Mucosa of gallbladder (tissue), 1 donor: ENCODE measurements around the gene SPATA46. TPM values are rescaled to one million over a fixed set of nuclear protein-coding genes. Genes with fewer than 3 reads are reported as not detected.

Experiments used
- DNase-seq: peaks from one replicate; pipeline ENCODE4 v3.0.0-alpha.2; 2020; ENCODE audit warnings: low spot score
- total RNA-seq: library from RNA; stranded (reverse); gene quantifications from one replicate; pipeline ENCODE4 v1.2.1, GENCODE V29; 2021
- donor health status: DM: no; HTN: no; CAD: no.

The SPATA46 gene
- total RNA-seq, 1 donor from 2014 or later, result not detected

- no peak for DNase-seq
These were observed 3.0 kb downstream of the SPATA46 start for GRCh38 chr1:162373541-162374260.

GRCh38 chr1:162373072-162373427, 3.6 kb downstream of the SPATA46 start:
- DNase-seq, result no peak

GRCh38 chr1:162372159-162373071, 4.2 kb downstream of the SPATA46 start:
- peak; percentile 14 for DNase-seq

- no peak for DNase-seq
These were observed 5.0 kb downstream of the SPATA46 start for GRCh38 chr1:162371611-162372010.

- no peak for DNase-seq
These were observed 5.9 kb downstream of the SPATA46 start for GRCh38 chr1:162370721-162371120.

- DNase-seq, result no peak
These were observed 6.5 kb downstream of the SPATA46 start for GRCh38 chr1:162370161-162370560.

GRCh38 chr1:162369571-162369970, 7.1 kb downstream of the SPATA46 start:
- DNase-seq, result no peak

- no peak for DNase-seq
These were observed 8.2 kb downstream of the SPATA46 start for GRCh38 chr1:162368451-162368850.

- DNase-seq, result no peak
These were observed 8.9 kb downstream of the SPATA46 start for GRCh38 chr1:162367772-162368171.

- no peak for DNase-seq
These were observed 9.6 kb downstream of the SPATA46 start for GRCh38 chr1:162367073-162367472.

- DNase-seq, result no peak
These were observed 10.0 kb downstream of the SPATA46 start for GRCh38 chr1:162366671-162367070.

GRCh38 chr1:162366149-162366548, 10.5 kb downstream of the SPATA46 start:
- DNase-seq, result no peak

- no peak for DNase-seq
These were observed 11.2 kb downstream of the SPATA46 start for GRCh38 chr1:162365284-162366020.

- no peak for DNase-seq
These were observed 12.2 kb downstream of the SPATA46 start for GRCh38 chr1:162364498-162364897.

GRCh38 chr1:162363823-162364222, 12.8 kb downstream of the SPATA46 start:
- no peak for DNase-seq

GRCh38 chr1:162361349-162361748, 15.3 kb downstream of the SPATA46 start:
- no peak for DNase-seq

- DNase-seq, result no peak
These were observed 15.8 kb downstream of the SPATA46 start for GRCh38 chr1:162360874-162361260.

GRCh38 chr1:162360237-162360873, 16.3 kb downstream of the SPATA46 start:
- no peak for DNase-seq

- DNase-seq, result no peak
These were observed 17.0 kb downstream of the SPATA46 start for GRCh38 chr1:162359523-162360236.

- no peak for DNase-seq
These were observed 17.7 kb downstream of the SPATA46 start for GRCh38 chr1:162358928-162359327.

GRCh38 chr1:162357681-162358266, 18.9 kb downstream of the SPATA46 start:
- peak; percentile 22 for DNase-seq
